ENCODE measurements around the gene ARNT2. TPM values are rescaled to one million over a fixed set of nuclear protein-coding genes. Genes with fewer than 3 reads are reported as not detected.

The ARNT2 gene
- total RNA-seq, 2 experiments from 2014 or later: not detected

DNA sequence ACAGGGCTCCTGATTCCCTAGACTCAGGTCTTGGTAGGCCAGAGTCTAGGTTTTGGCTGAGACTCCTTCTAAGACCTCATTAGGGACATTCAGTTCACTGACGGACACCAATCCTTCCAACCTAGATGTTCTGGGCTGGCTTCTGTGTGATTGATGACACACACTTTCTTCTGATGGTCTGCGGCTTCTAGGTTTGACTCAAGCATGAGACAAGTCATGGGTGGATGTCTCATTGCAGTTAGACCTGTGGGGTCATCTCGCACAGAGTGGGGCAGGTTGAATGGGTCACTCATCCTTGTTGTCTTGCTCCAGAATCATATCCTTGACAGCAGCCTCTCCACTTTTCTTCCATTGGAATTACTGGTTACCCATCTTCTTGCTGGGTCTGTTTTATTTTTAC, 35.8 kb downstream of the ARNT2 start:
- no peak overlapping the region for H3K27ac Mint-ChIP-seq
- H3K9me3 Mint-ChIP-seq (ENCODE audit: low read depth): no peaks in the 10 kb centered on the region
- no peaks in the 10 kb centered on the region for H3K36me3 Mint-ChIP-seq
- no peak overlapping the region for H3K4me3 Mint-ChIP-seq
- H3K4me1 Mint-ChIP-seq: no peaks in the 10 kb centered on the region
- CTCF ChIA-PET: no interaction called here
- DNase-seq (no peak), ATAC-seq (no peak)
- peaks cover 14% of the 10 kb centered on the region for H3K27me3 Mint-ChIP-seq

DNA sequence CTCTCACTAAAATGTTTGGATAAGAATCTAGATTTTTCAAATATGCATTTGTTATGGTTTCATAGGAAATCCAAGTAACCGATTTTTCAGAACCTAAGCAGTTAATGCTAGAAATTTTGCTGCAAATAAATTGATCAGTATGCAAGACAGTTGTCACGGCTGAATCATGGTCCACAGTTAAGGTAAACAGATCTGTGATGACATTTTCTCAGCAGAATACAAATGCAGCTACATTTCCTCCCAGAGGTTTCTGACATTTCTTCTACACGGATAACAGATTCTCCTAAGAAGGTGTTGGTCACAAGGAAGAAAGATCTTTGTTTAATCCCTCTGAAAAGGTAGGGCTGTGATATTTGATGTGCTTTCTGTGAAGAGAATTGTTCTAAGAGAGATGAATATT, 36.9 kb downstream of the ARNT2 start:
- Mint-ChIP-seq H3K27ac (no peak overlapping the region), H3K4me3 (no peak overlapping the region), H3K36me3 (no peaks in the 10 kb centered on the region), H3K4me1 (no peaks in the 10 kb centered on the region), H3K27me3 (peaks cover 14% of the 10 kb centered on the region), H3K9me3 (ENCODE audit: low read depth) (no peaks in the 10 kb centered on the region)
- CTCF ChIA-PET: no interaction called here
- no peak for DNase-seq
- ATAC-seq: no peak

- CTCF ChIA-PET: no interaction called here
- no peaks in the 10 kb centered on the region for H3K9me3 Mint-ChIP-seq (ENCODE audit: low read depth)
- no peaks in the 10 kb centered on the region for H3K36me3 Mint-ChIP-seq
- no peak overlapping the region for H3K27ac Mint-ChIP-seq
- H3K4me3 Mint-ChIP-seq: no peak overlapping the region
- ATAC-seq (no peak), DNase-seq (no peak)
- peaks cover 14% of the 10 kb centered on the region for H3K27me3 Mint-ChIP-seq
- no peaks in the 10 kb centered on the region for H3K4me1 Mint-ChIP-seq
These were observed 37.5 kb downstream of the ARNT2 start for GRCh38 chr15:80441714-80442113.

DNA sequence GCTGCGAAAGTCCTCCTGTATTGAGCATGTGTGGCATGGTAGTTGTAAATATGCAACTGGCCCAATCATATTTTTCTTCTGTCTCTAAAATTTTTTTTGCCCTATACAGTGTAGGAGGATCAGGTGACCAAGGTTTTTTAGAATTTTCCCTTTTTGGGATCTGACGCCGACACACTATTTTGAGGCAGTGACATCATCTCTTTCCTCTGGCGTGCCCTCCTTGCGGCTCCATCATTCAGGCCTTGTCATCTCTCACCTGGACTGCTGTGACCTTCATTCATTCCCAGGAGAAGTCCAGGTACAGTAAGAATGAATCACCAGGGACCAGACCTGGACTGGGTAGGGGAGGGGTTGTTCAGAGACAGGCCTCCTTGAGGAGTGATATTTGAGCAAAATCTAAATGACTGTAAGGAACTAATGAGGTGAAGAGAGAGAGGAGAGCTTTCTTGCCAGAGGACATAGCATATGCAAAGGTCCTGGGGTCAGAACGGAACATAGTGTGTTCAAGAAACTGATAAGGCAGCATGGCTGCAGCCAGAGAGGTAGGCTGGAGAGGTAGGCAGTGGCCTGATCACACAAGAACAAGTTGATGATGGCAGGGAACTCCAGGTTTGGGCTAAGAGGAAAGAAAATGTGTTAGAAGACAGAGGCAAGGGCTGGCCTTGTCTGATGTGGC, 38.7 kb downstream of the ARNT2 start:
- CTCF ChIA-PET: no interaction called here
- no peak overlapping the region for H3K4me3 Mint-ChIP-seq
- DNase-seq (no peak), ATAC-seq (no peak)
- no peaks in the 10 kb centered on the region for H3K36me3 Mint-ChIP-seq
- no peaks in the 10 kb centered on the region for H3K9me3 Mint-ChIP-seq (ENCODE audit: low read depth)
- no peaks in the 10 kb centered on the region for H3K4me1 Mint-ChIP-seq
- peaks cover 17% of the 10 kb centered on the region for H3K27me3 Mint-ChIP-seq
- H3K27ac Mint-ChIP-seq: no peak overlapping the region

DNA sequence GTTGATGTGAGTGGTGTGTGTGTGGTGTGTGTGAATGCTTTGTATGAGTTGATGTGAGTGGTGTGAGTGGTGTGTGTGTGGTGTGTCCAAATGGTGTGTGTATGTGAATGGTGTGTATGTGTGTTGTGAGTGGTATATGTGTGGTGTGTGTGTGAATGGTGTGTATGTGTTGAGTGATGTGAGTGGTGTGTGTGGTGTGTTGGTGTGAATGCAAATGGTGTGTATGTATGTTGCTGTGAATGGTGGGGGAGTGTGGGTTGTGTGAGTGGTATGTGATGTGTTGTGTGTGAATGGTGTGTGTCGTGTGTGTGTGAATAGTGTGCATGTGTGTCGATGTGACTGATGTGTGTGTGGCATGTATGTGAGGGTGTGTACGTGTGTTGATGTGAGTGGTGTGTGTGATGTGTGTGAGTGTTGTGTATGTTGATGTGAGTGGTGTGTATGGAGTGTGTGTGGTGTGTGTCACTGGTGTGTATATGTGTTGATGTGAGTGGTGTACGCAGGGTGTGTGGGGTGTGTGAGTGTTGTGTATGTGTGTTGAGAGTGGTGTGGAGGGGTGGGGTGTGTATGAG, 40.6 kb downstream of the ARNT2 start:
- ATAC-seq: no peak
- peaks cover 15% of the 10 kb centered on the region for H3K27me3 Mint-ChIP-seq
- DNase-seq: no peak

DNA sequence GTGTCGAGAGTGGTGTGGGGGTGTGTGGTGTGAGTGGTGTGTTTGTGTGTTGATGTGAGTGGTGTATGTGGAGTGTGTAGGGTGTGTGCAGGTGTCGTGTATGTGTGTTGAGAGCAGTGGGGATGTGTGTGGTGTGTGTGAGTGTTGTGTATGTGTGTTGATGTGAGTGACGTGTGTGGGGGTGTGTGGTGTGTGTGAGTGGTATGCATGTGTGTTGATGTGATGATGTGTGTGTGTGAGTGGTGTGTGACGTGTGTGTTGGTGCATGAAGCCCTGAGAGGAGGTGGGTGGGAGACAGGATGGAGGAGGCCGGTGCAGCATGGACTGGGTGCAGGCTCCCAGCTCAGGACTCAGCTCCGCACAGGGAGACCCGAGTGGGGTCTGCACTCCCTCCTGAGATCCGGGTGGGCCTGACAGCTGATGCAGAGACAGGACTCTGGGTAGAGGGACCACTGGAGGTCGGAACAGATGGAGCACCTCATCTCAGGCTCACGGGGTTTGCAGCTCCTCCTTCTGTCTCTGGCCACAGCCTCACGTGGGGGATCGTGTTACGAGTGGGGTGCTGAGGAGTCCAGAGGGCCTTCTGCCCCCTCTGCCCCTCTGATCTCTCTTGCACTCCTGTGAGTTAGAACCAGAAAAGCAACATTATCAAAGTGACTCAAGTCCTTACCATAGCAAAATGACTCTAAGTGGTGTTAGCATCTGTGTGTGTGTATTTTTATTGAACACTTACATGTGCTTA, 41.3 kb downstream of the ARNT2 start:
- no peak for DNase-seq
- Mint-ChIP-seq H3K4me3 (no peak overlapping the region), H3K4me1 (no peaks in the 10 kb centered on the region), H3K27ac (no peak overlapping the region), H3K36me3 (no peaks in the 10 kb centered on the region), H3K9me3 (ENCODE audit: low read depth) (no peaks in the 10 kb centered on the region), H3K27me3 (peaks cover 16% of the 10 kb centered on the region)
- CTCF ChIA-PET: no interaction called here
- no peak for ATAC-seq

More for the DNA sequence above, 40.6 kb downstream of the ARNT2 start:
- no peaks in the 10 kb centered on the region for H3K36me3 Mint-ChIP-seq
- H3K4me1 Mint-ChIP-seq: no peaks in the 10 kb centered on the region
- CTCF ChIA-PET: no interaction called here
- H3K27ac Mint-ChIP-seq: no peak overlapping the region
- no peaks in the 10 kb centered on the region for H3K9me3 Mint-ChIP-seq (ENCODE audit: low read depth)
- H3K4me3 Mint-ChIP-seq: no peak overlapping the region

GRCh38 chr15:80447077-80447476, 42.9 kb downstream of the ARNT2 start:
- no peak overlapping the region for H3K27ac Mint-ChIP-seq
- H3K4me1 Mint-ChIP-seq: no peaks in the 10 kb centered on the region
- no peaks in the 10 kb centered on the region for H3K36me3 Mint-ChIP-seq
- no peaks in the 10 kb centered on the region for H3K9me3 Mint-ChIP-seq (ENCODE audit: low read depth)
- no peak for ATAC-seq
- peaks cover 14% of the 10 kb centered on the region for H3K27me3 Mint-ChIP-seq
- no peak overlapping the region for H3K4me3 Mint-ChIP-seq
- CTCF ChIA-PET: no interaction called here
- no peak for DNase-seq

GRCh38 chr15:80449825-80450224, 45.6 kb downstream of the ARNT2 start:
- ATAC-seq (no peak), DNase-seq (no peak)
- H3K36me3 Mint-ChIP-seq: no peaks in the 10 kb centered on the region
- CTCF ChIA-PET: interaction anchor here (1.0 kb wide), 1 partner anchor 327 kb away, joined by 3 read pairs; no protein-coding TSS in a partner anchor
- no peaks in the 10 kb centered on the region for H3K4me1 Mint-ChIP-seq
- no peak overlapping the region for H3K27ac Mint-ChIP-seq
- H3K27me3 Mint-ChIP-seq: peaks cover 18% of the 10 kb centered on the region
- H3K4me3 Mint-ChIP-seq: no peak overlapping the region
- no peaks in the 10 kb centered on the region for H3K9me3 Mint-ChIP-seq (ENCODE audit: low read depth)

- Mint-ChIP-seq H3K27me3 (peaks cover 26% of the 10 kb centered on the region), H3K4me1 (peaks cover 2% of the 10 kb centered on the region), H3K4me3 (no peak overlapping the region), H3K36me3 (no peaks in the 10 kb centered on the region), H3K9me3 (ENCODE audit: low read depth) (no peaks in the 10 kb centered on the region), H3K27ac (no peak overlapping the region)
- no peak for ATAC-seq
- DNase-seq: no peak
- CTCF ChIA-PET: interaction anchor here (1.0 to 8.1 kb wide), 2 partner anchors 326 kb away, joined by 3 to 83 read pairs; partner anchors contain the start of gene CEMIP
These were observed 46.7 kb downstream of the ARNT2 start for GRCh38 chr15:80450811-80451321.

DNA sequence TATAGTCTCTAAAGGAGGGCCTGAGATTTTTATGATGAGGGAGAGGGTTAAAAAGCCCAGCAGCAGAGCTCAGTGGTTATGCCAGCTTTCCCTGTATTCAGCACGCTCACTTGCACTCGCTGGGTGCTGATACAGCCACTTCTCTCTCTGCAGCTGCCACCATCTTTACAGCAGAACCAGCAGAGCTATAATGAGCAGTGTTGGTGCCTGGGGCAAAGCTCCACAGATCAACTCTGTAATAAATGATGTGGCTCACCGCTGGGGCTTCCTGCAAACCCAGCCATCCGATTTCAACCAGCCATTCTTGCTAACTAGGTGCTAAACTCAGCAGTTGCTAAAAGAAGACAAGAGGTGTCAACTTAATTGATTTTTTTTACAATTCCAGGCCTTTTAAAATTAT, 48.0 kb downstream of the ARNT2 start:
- no peaks in the 10 kb centered on the region for H3K9me3 Mint-ChIP-seq (ENCODE audit: low read depth)
- CTCF ChIA-PET: interaction anchor here (8.1 kb wide), 1 partner anchor 325 kb away, joined by 83 read pairs; the partner anchor contains the start of gene CEMIP
- no peaks in the 10 kb centered on the region for H3K36me3 Mint-ChIP-seq

DNA sequence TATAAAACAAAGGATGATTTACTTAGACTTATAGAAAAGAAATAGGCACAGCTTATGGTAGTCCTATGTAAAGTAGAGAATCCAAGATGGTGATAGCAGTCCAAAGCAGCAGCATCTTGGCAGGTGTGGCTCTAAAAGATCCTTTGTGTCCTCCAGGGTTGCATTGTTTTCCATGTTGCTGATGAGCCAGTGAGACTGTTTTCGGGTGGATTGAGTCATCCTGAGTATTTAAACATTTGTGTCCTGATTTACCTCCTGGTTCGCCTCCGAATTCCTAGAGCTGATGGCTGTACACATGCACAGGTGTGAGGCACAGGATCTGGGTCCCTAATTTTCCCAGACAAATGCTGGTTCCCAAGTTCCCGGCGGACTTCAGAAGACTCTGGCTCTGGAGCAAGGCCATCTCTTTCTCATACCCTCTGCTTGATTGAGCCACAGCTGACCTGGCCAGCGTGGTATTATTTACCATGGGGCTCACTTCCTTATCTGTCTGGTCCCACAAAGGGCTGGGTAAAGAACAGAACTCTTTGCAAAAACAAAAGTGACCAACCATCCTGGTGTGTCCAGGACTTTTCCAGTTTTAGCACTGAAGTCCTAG, 51.0 kb downstream of the ARNT2 start:
- CTCF ChIA-PET: interaction anchor here (1.2 to 8.1 kb wide), 6 partner anchors 23 to 811 kb away, joined by 3 to 83 read pairs (median 8); partner anchors contain the start of gene CEMIP
- Mint-ChIP-seq H3K4me1 (peaks cover 5% of the 10 kb centered on the region), H3K27ac (no peak overlapping the region), H3K27me3 (peaks cover 35% of the 10 kb centered on the region), H3K4me3 (no peak overlapping the region), H3K36me3 (no peaks in the 10 kb centered on the region), H3K9me3 (ENCODE audit: low read depth) (no peaks in the 10 kb centered on the region)
- DNase-seq: no peak
- no peak for ATAC-seq

More for the DNA sequence above, 48.0 kb downstream of the ARNT2 start:
- H3K27ac Mint-ChIP-seq: no peak overlapping the region
- ATAC-seq (no peak), DNase-seq (no peak)
- H3K4me3 Mint-ChIP-seq: no peak overlapping the region
- peaks cover 4% of the 10 kb centered on the region for H3K4me1 Mint-ChIP-seq
- peaks cover 28% of the 10 kb centered on the region for H3K27me3 Mint-ChIP-seq

DNA sequence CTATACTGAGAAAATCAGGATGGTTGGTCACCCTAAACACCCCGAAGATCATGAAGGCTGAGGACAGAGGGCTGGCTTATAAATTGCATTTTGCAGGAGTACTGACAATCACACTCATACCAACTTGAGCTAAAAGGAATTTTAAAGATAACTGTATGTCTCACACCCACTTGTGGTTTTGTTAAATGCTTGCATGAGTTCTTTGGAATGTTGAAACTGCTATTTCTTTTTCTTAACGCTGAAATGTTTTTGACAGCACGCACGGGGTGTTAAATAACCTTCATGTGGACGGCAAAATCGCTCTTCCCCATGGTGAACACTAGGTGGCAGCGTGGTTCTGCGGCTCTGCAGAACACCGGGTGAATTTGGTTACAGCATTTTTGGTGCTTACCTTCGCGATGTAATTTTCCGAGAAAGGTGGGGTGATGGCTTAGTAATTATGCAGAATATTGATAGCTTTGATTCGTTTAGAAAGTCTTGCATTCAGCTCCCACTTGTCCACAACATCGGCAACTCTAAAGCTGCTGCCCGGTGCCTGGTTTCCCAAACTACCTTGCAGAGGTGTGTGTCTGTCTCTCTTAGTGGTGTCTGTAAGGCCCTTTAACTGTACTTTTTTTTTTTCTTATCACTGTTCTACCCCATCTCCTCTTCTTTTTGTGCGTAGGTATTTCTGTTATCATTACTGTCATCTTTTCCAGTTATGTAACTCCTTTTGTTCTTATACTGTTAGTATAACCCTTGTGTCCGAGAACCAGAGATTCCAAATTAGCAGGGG, 51.7 kb downstream of the ARNT2 start:
- H3K27me3 Mint-ChIP-seq: peaks cover 35% of the 10 kb centered on the region
- no peak overlapping the region for H3K27ac Mint-ChIP-seq
- no peaks in the 10 kb centered on the region for H3K9me3 Mint-ChIP-seq (ENCODE audit: low read depth)
- no peak overlapping the region for H3K4me3 Mint-ChIP-seq
- CTCF ChIA-PET: interaction anchor here (0.9 to 8.1 kb wide), 10 partner anchors 19 to 810 kb away, joined by 3 to 83 read pairs (median 3); partner anchors contain the start of gene CEMIP
- peaks cover 5% of the 10 kb centered on the region for H3K4me1 Mint-ChIP-seq
- ATAC-seq (peak; percentile 67), DNase-seq (peak; percentile 67)
- no peaks in the 10 kb centered on the region for H3K36me3 Mint-ChIP-seq
